Left lung (tissue), 10 donors: ENCODE data around the gene ERF. TPM values are rescaled to one million over a fixed set of nuclear protein-coding genes. Genes with fewer than 3 reads are reported as not detected.

Experiments
- ATAC-seq: fragments of 200-7000 bp; cut with Tn5 transposase; one replicate; pipeline ENCODE4 v1.9.1; 2020; ENCODE audit warnings: moderate library complexity
- DNase-seq, 4 donors: peaks; one replicate each; pipeline ENCODE4 v3.0.0-alpha.2; 2013 to 2020
- H3K27ac ChIP-seq, 2 donors: fragments of 200-600 bp; sonication (generic) in 1 of 2; one replicate each; pipeline versions ENCODE4 v1.5.0 to v1.8.0; 2020 to 2021
- H3K27me3 ChIP-seq, 2 donors: fragments of 200-600 bp; sonication (generic) in 1 of 2; one replicate each; pipeline versions ENCODE4 v1.5.0 to v1.8.0; 2020 to 2021
- H3K36me3 ChIP-seq, 2 donors: fragments of 200-600 bp; sonication (generic) in 1 of 2; one replicate each; pipeline versions ENCODE4 v1.5.0 to v1.8.0; 2020 to 2021
- H3K4me1 ChIP-seq, 2 donors: fragments of 200-600 bp; one replicate each; pipeline ENCODE4 v1.8.0; 2021
- H3K4me3 ChIP-seq, 2 donors: fragments of 200-600 bp; sonication (generic) in 1 of 2; one replicate each; pipeline versions ENCODE4 v1.5.0 to v1.8.0; 2020 to 2021; ENCODE audit warnings: mild to moderate bottlenecking in 1 of 2
- H3K9me3 ChIP-seq, 2 donors: fragments of 200-600 bp; sonication (generic) in 1 of 2; one replicate each; pipeline versions ENCODE4 v1.5.0 to v1.8.0; 2020 to 2021
- CTCF ChIP-seq, 2 donors: fragments of 200-600 bp; sonication (generic) in 1 of 2; IDR thresholded peaks; one replicate each; pipeline versions ENCODE4 v1.5.0 to v1.8.0; 2021; ENCODE audit warnings: antibody characterized with exemption in 2 of 2
- intact Hi-C, 2 donors: fragments of 100-400 bp; cut with DNase I; formaldehyde crosslinking; loops; one replicate each; pipeline versions ENCODE4 v1.11.2 to v1.14.2; 2022
- polyA plus RNA-seq, 6 donors: library from polyadenylated mRNA; unstranded; fragments of 120-200 nt; gene quantifications; one replicate each; pipeline ENCODE4 v1.2.1, GENCODE V29; 2013; ENCODE audit not compliant: insufficient read length in 6 of 6
- total RNA-seq, 2 donors: library from RNA; stranded (reverse); fragmentation: NEBNext Ultra II Directional; extraction: Animal tissue kit (Norgen Biotek cat#: 25700); gene quantifications; one replicate each; pipeline ENCODE4 v1.2.1, GENCODE V29; 2021
- donor health status: DM: no; HTN: yes; CAD: no.
- donor health status: DM: no; HTN: no; CAD: no.

ERF gene
- total and polyA plus RNA-seq, 8 donors, result 42.9 to 56.4 (median 48.9) TPM

- Histone ChIP-seq H3K36me3 (peaks cover 0 to 84% of the 10 kb centered on the region in 2 donors), H3K27me3 (no peaks in the 10 kb centered on the region), H3K4me1 (peaks cover 12 to 17% of the 10 kb centered on the region in 2 donors), H3K9me3 (no peaks in the 10 kb centered on the region), H3K4me3 (no peak overlapping the region), H3K27ac (no peak overlapping the region)
- no peak for TF ChIP-seq CTCF (IDR thresholded peaks at IDR 0.05)
- intact Hi-C loops, result no loop called here
- no peak for DNase-seq
- no peak for ATAC-seq
Measured at GRCh38 chr19:42290136-42290522, 35.2 kb upstream of the ERF start.

GRCh38 chr19:42289556-42290041, 34.7 kb upstream of the ERF start:
- no peak overlapping the region for H3K27ac ChIP-seq
- peaks cover 0 to 79% of the 10 kb centered on the region in 2 donors for H3K36me3 ChIP-seq
- intact Hi-C loops, result loop anchor here in 1 of 2 donors (5.0 kb wide), 1 partner anchor 37 kb away; no protein-coding TSS in a partner anchor

GRCh38 chr19:42288881-42289555, 34.1 kb upstream of the ERF start:
- intact Hi-C loops, result loop anchor here in 1 of 2 donors (5.0 kb wide), 1 partner anchor 37 kb away; no protein-coding TSS in a partner anchor
- ATAC-seq, result no peak
- Histone ChIP-seq H3K4me1 (peaks cover 16 to 23% of the 10 kb centered on the region in 2 donors), H3K4me3 (no peak overlapping the region), H3K36me3 (peaks cover 0 to 73% of the 10 kb centered on the region in 2 donors), H3K27ac (no peak overlapping the region), H3K9me3 (no peaks in the 10 kb centered on the region), H3K27me3 (no peaks in the 10 kb centered on the region)
- TF ChIP-seq CTCF (IDR thresholded peaks at IDR 0.05), result no peak
- DNase-seq, result no peak

More at GRCh38 chr19:42289556-42290041, 34.7 kb upstream of the ERF start:
- ATAC-seq (no peak), DNase-seq (peak in 1 of 4 donors; percentile 57)
- no peaks in the 10 kb centered on the region for H3K27me3 ChIP-seq
- no peaks in the 10 kb centered on the region for H3K9me3 ChIP-seq
- H3K4me1 ChIP-seq, result peaks cover 16 to 22% of the 10 kb centered on the region in 2 donors
- H3K4me3 ChIP-seq, result no peak overlapping the region
- TF ChIP-seq CTCF (IDR thresholded peaks at IDR 0.05), result no peak

- Histone ChIP-seq H3K4me3 (no peak overlapping the region), H3K36me3 (peaks cover 0 to 67% of the 10 kb centered on the region in 2 donors), H3K4me1 (peaks cover 17 to 25% of the 10 kb centered on the region in 2 donors), H3K9me3 (no peaks in the 10 kb centered on the region), H3K27me3 (no peaks in the 10 kb centered on the region), H3K27ac (peak overlapping the region in 1 of 2 donors; percentile 33)
- intact Hi-C loops, result loop anchor here in 1 of 2 donors (5.0 kb wide), 1 partner anchor 36 kb away; no protein-coding TSS in a partner anchor
- TF ChIP-seq CTCF (IDR thresholded peaks at IDR 0.05), result no peak
- no peak for ATAC-seq
- no peak for DNase-seq
Measured at GRCh38 chr19:42288387-42288786, 33.5 kb upstream of the ERF start.

GRCh38 chr19:42287827-42288107, 32.8 kb upstream of the ERF start:
- peaks cover 0 to 61% of the 10 kb centered on the region in 2 donors for H3K36me3 ChIP-seq
- ATAC-seq, result no peak
- intact Hi-C loops, result loop anchor here in 1 of 2 donors (5.0 kb wide), 1 partner anchor 35 kb away; no protein-coding TSS in a partner anchor

More at GRCh38 chr19:42287827-42288107, 32.8 kb upstream of the ERF start:
- Histone ChIP-seq H3K4me1 (peaks cover 24 to 31% of the 10 kb centered on the region in 2 donors), H3K27ac (no peak overlapping the region), H3K4me3 (no peak overlapping the region), H3K27me3 (no peaks in the 10 kb centered on the region), H3K9me3 (no peaks in the 10 kb centered on the region)
- DNase-seq, result no peak
- no peak for TF ChIP-seq CTCF (IDR thresholded peaks at IDR 0.05)
